ENCODE results near the gene LHFPL6.

Gene LHFPL6

GRCh38 chr13:39451860-39452301, 151.1 kb downstream of the LHFPL6 start:
- Mint-ChIP-seq H3K4me1 (no peaks in the 10 kb centered on the region), H3K27ac (no peak overlapping the region), H3K9me3 (no peaks in the 10 kb centered on the region), H3K36me3 (no peaks in the 10 kb centered on the region), H3K27me3 (peaks cover 22% of the 10 kb centered on the region), H3K4me3 (no peak overlapping the region)

- H3K4me3 Mint-ChIP-seq: no peak overlapping the region
- H3K9me3 Mint-ChIP-seq: no peaks in the 10 kb centered on the region
- H3K4me1 Mint-ChIP-seq: no peaks in the 10 kb centered on the region
- peaks cover 21% of the 10 kb centered on the region for H3K27me3 Mint-ChIP-seq
- H3K27ac Mint-ChIP-seq: no peak overlapping the region
- H3K36me3 Mint-ChIP-seq: no peaks in the 10 kb centered on the region
Observed at GRCh38 chr13:39451301-39451700, 151.7 kb downstream of the LHFPL6 start.

GRCh38 chr13:39450176-39450575, 152.8 kb downstream of the LHFPL6 start:
- Mint-ChIP-seq H3K27ac (no peak overlapping the region), H3K27me3 (peaks cover 21% of the 10 kb centered on the region), H3K4me1 (no peaks in the 10 kb centered on the region), H3K36me3 (no peaks in the 10 kb centered on the region), H3K4me3 (no peak overlapping the region), H3K9me3 (no peaks in the 10 kb centered on the region)

GRCh38 chr13:39448834-39449233, 154.2 kb downstream of the LHFPL6 start:
- Mint-ChIP-seq H3K27me3 (peaks cover 24% of the 10 kb centered on the region), H3K36me3 (no peaks in the 10 kb centered on the region), H3K9me3 (no peaks in the 10 kb centered on the region), H3K4me3 (no peak overlapping the region), H3K4me1 (no peaks in the 10 kb centered on the region), H3K27ac (no peak overlapping the region)

- H3K4me1 Mint-ChIP-seq: no peaks in the 10 kb centered on the region
- peaks cover 21% of the 10 kb centered on the region for H3K27me3 Mint-ChIP-seq
- H3K36me3 Mint-ChIP-seq: no peaks in the 10 kb centered on the region
- no peak overlapping the region for H3K4me3 Mint-ChIP-seq
- no peaks in the 10 kb centered on the region for H3K9me3 Mint-ChIP-seq
- H3K27ac Mint-ChIP-seq: no peak overlapping the region
Observed at GRCh38 chr13:39446865-39447264, 156.1 kb downstream of the LHFPL6 start.

- H3K36me3 Mint-ChIP-seq: no peaks in the 10 kb centered on the region
- H3K4me1 Mint-ChIP-seq: no peaks in the 10 kb centered on the region
- no peaks in the 10 kb centered on the region for H3K9me3 Mint-ChIP-seq
- no peak overlapping the region for H3K4me3 Mint-ChIP-seq
- peaks cover 17% of the 10 kb centered on the region for H3K27me3 Mint-ChIP-seq
- H3K27ac Mint-ChIP-seq: no peak overlapping the region
Observed at GRCh38 chr13:39444866-39445265, 158.1 kb downstream of the LHFPL6 start.

- Mint-ChIP-seq H3K36me3 (no peaks in the 10 kb centered on the region), H3K27ac (no peak overlapping the region), H3K4me3 (no peak overlapping the region), H3K27me3 (peaks cover 22% of the 10 kb centered on the region), H3K9me3 (peaks cover 5% of the 10 kb centered on the region), H3K4me1 (no peaks in the 10 kb centered on the region)
Observed at GRCh38 chr13:39433651-39434050, 169.3 kb downstream of the LHFPL6 start.

GRCh38 chr13:39432196-39432595, 170.8 kb downstream of the LHFPL6 start:
- no peak overlapping the region for H3K4me3 Mint-ChIP-seq
- peaks cover 25% of the 10 kb centered on the region for H3K27me3 Mint-ChIP-seq
- no peaks in the 10 kb centered on the region for H3K36me3 Mint-ChIP-seq
- H3K4me1 Mint-ChIP-seq: no peaks in the 10 kb centered on the region
- no peak overlapping the region for H3K27ac Mint-ChIP-seq
- no peaks in the 10 kb centered on the region for H3K9me3 Mint-ChIP-seq

GRCh38 chr13:39422845-39423565, 180.0 kb downstream of the LHFPL6 start:
- H3K4me3 Mint-ChIP-seq: no peak overlapping the region
- no peaks in the 10 kb centered on the region for H3K36me3 Mint-ChIP-seq
- peaks cover 6% of the 10 kb centered on the region for H3K27me3 Mint-ChIP-seq
- no peaks in the 10 kb centered on the region for H3K4me1 Mint-ChIP-seq
- no peaks in the 10 kb centered on the region for H3K9me3 Mint-ChIP-seq
- no peak overlapping the region for H3K27ac Mint-ChIP-seq

GRCh38 chr13:39419876-39420275, 183.1 kb downstream of the LHFPL6 start:
- no peaks in the 10 kb centered on the region for H3K36me3 Mint-ChIP-seq
- no peaks in the 10 kb centered on the region for H3K9me3 Mint-ChIP-seq
- H3K27ac Mint-ChIP-seq: no peak overlapping the region
- H3K4me1 Mint-ChIP-seq: no peaks in the 10 kb centered on the region
- H3K27me3 Mint-ChIP-seq: peaks cover 11% of the 10 kb centered on the region
- no peak overlapping the region for H3K4me3 Mint-ChIP-seq

GRCh38 chr13:39419068-39419467, 183.9 kb downstream of the LHFPL6 start:
- no peak overlapping the region for H3K4me3 Mint-ChIP-seq
- H3K9me3 Mint-ChIP-seq: no peaks in the 10 kb centered on the region
- H3K27ac Mint-ChIP-seq: no peak overlapping the region
- H3K36me3 Mint-ChIP-seq: no peaks in the 10 kb centered on the region
- no peaks in the 10 kb centered on the region for H3K4me1 Mint-ChIP-seq
- H3K27me3 Mint-ChIP-seq: peaks cover 18% of the 10 kb centered on the region

- H3K9me3 Mint-ChIP-seq: no peaks in the 10 kb centered on the region
- no peaks in the 10 kb centered on the region for H3K4me1 Mint-ChIP-seq
- H3K27me3 Mint-ChIP-seq: peaks cover 21% of the 10 kb centered on the region
- H3K4me3 Mint-ChIP-seq: no peak overlapping the region
- H3K27ac Mint-ChIP-seq: no peak overlapping the region
- H3K36me3 Mint-ChIP-seq: no peaks in the 10 kb centered on the region
Observed at GRCh38 chr13:39418424-39418823, 184.6 kb downstream of the LHFPL6 start.

GRCh38 chr13:39417643-39418042, 185.3 kb downstream of the LHFPL6 start:
- Mint-ChIP-seq H3K4me3 (no peak overlapping the region), H3K9me3 (no peaks in the 10 kb centered on the region), H3K27ac (no peak overlapping the region), H3K27me3 (peaks cover 21% of the 10 kb centered on the region), H3K4me1 (no peaks in the 10 kb centered on the region), H3K36me3 (no peaks in the 10 kb centered on the region)

GRCh38 chr13:39417131-39417530, 185.9 kb downstream of the LHFPL6 start:
- H3K9me3 Mint-ChIP-seq: no peaks in the 10 kb centered on the region
- peaks cover 21% of the 10 kb centered on the region for H3K27me3 Mint-ChIP-seq
- H3K4me3 Mint-ChIP-seq: no peak overlapping the region
- no peaks in the 10 kb centered on the region for H3K36me3 Mint-ChIP-seq
- H3K27ac Mint-ChIP-seq: no peak overlapping the region
- no peaks in the 10 kb centered on the region for H3K4me1 Mint-ChIP-seq

- H3K9me3 Mint-ChIP-seq: no peaks in the 10 kb centered on the region
- no peak overlapping the region for H3K27ac Mint-ChIP-seq
- H3K36me3 Mint-ChIP-seq: no peaks in the 10 kb centered on the region
- peaks cover 25% of the 10 kb centered on the region for H3K27me3 Mint-ChIP-seq
- H3K4me1 Mint-ChIP-seq: no peaks in the 10 kb centered on the region
- no peak overlapping the region for H3K4me3 Mint-ChIP-seq
Observed at GRCh38 chr13:39415008-39415802, 187.8 kb downstream of the LHFPL6 start.

GRCh38 chr13:39414339-39414738, 188.7 kb downstream of the LHFPL6 start:
- no peak overlapping the region for H3K4me3 Mint-ChIP-seq
- H3K9me3 Mint-ChIP-seq: no peaks in the 10 kb centered on the region
- no peaks in the 10 kb centered on the region for H3K36me3 Mint-ChIP-seq
- H3K27ac Mint-ChIP-seq: no peak overlapping the region
- no peaks in the 10 kb centered on the region for H3K4me1 Mint-ChIP-seq
- H3K27me3 Mint-ChIP-seq: peaks cover 25% of the 10 kb centered on the region
